WTC11 (cell line): ENCODE data around the gene HLCS.

Experiments
- CTCF ChIP-seq: fragments of 200-600 bp; IDR thresholded peaks from 2 replicates; pipeline ENCODE4 v1.8.0; 2022; ENCODE audit warnings: antibody characterized with exemption
- ERG ChIP-seq: fragments of 250-450 bp; sonication (Bioruptor Pico); IDR thresholded peaks from 2 replicates; pipeline ENCODE4 v1.8.0; 2021; ENCODE audit warnings: mild to moderate bottlenecking
- FOXJ3 ChIP-seq: sonication (generic); formaldehyde crosslinking; IDR thresholded peaks from 2 replicates; pipeline ENCODE4 v1.9.0; 2021; ENCODE audit warnings: missing genetic modification reagents, mild to moderate bottlenecking, borderline replicate concordance
- IRF1 ChIP-seq: sonication (generic); formaldehyde crosslinking; IDR thresholded peaks from 2 replicates; pipeline ENCODE4 v1.8.0; 2023; ENCODE audit warnings: missing genetic modification reagents
- JUN ChIP-seq: sonication (generic); formaldehyde crosslinking; IDR thresholded peaks from 2 replicates; pipeline ENCODE4 v1.8.0; 2023; ENCODE audit warnings: mild to moderate bottlenecking, missing genetic modification reagents
- NFE2L1 ChIP-seq: sonication (generic); formaldehyde crosslinking; IDR thresholded peaks from 2 replicates; pipeline ENCODE4 v1.8.1; 2023; ENCODE audit warnings: missing genetic modification reagents
- NR1H2 ChIP-seq: sonication (generic); formaldehyde crosslinking; IDR thresholded peaks from 2 replicates; pipeline ENCODE4 v1.9.0; 2021; ENCODE audit warnings: mild to moderate bottlenecking, moderate library complexity, missing genetic modification reagents
- OVOL2 ChIP-seq: fragments of 250-450 bp; sonication (Bioruptor Pico); IDR thresholded peaks from 2 replicates; pipeline ENCODE4 v1.9.0; 2021; ENCODE audit warnings: mild to moderate bottlenecking, borderline replicate concordance
- SP1 ChIP-seq: sonication (generic); formaldehyde crosslinking; conservative IDR thresholded peaks from 2 replicates; pipeline ENCODE4 v1.8.1; 2022; ENCODE audit warnings: missing genetic modification reagents
- USF2 ChIP-seq: sonication (generic); formaldehyde crosslinking; IDR thresholded peaks from 2 replicates; pipeline ENCODE4 v1.8.1; 2023; ENCODE audit warnings: mild to moderate bottlenecking, missing genetic modification reagents, moderate library complexity
- ZNF317 ChIP-seq: sonication (generic); formaldehyde crosslinking; IDR thresholded peaks from 2 replicates; pipeline ENCODE4 v1.8.1; 2023; ENCODE audit warnings: low read depth, mild to moderate bottlenecking, moderate library complexity, missing genetic modification reagents, borderline replicate concordance

- no peak for TF ChIP-seq CTCF
- TF ChIP-seq SP1 (CRISPR knock-in tag) = no peak
- no peak for TF ChIP-seq IRF1
- no peak for TF ChIP-seq USF2 (CRISPR knock-in tag)
- TF ChIP-seq ZNF317 (CRISPR knock-in tag) = no peak
- no peak for TF ChIP-seq ERG (CRISPR knock-in tag)
- no peak for TF ChIP-seq FOXJ3 (CRISPR knock-in tag)
- TF ChIP-seq JUN (CRISPR knock-in tag) = no peak
- TF ChIP-seq NFE2L1 (CRISPR knock-in tag) = no peak
- no peak for TF ChIP-seq NR1H2 (CRISPR knock-in tag)
- TF ChIP-seq OVOL2 (CRISPR knock-in tag) = no peak
Observed at GRCh38 chr21:36745459-36745858, 221.0 kb downstream of the HLCS start.
